HG02870 (cell line): ENCODE results near the gene CLDN19.
"Not testable (repeated sequence)": the region's sequence is repeated elsewhere in the genome, so short reads cannot be mapped to it uniquely, and the experiment has no call there.

Experiments used
- ATAC-seq: cut with Tn5 transposase; IDR thresholded peaks from one replicate; pipeline ENCODE4 v1.9.1; 2021; ENCODE audit warnings: mild to moderate bottlenecking, moderate library complexity; ENCODE audit not compliant: unreplicated experiment

The CLDN19 gene

GRCh38 chr1:42713293-42713692, 26.7 kb downstream of the CLDN19 start:
- ATAC-seq, result no peak

GRCh38 chr1:42712808-42713207, 27.2 kb downstream of the CLDN19 start:
- not testable (repeated sequence) for ATAC-seq

DNA sequence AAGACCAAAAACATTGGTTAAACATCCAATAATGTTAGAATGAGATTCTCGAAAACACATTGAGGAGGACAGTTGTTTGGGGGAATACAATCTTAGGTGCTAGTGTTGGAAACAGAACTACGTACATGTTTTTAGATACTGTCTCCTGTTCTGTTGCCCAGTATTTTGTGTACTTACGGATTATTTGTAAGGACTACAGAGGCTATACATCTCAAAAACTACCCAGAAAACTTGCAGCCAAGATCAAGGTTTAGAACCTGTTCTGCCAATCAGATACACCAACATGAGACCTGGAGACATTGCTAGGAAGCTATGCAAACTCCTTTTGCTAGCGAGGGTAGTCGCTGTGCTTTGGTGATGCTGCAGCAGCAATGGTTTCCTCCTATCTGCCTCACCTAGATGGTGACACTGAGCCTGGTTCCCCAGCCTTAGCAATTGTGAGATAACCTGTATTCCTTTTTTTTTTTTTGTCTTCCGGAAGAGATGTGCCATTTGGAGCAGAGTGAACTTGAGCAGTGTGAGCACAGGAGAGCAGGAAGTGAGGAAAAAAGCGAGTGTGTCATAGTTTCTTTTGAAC, 36.1 kb downstream of the CLDN19 start:
- ATAC-seq, result no peak

DNA sequence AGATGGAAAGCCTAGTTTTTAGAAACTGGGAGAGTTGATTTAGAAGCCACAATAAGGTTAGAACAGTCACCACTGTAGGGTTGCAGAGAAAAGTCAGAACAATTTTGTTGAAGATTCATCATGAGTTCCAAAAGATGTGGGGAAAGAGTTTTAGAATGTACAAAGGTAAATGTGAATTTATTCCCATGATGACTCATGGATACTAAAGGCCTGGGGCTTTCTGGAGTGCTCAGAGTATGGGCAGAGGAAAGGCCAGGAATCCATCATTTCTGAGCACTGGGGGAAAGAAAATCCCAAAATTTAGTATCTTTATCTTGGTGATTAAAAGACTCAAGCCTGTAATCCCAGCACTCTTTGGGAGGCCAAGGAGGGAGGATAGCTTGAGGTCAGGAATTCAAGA, 40.0 kb downstream of the CLDN19 start:
- no peak for ATAC-seq

DNA sequence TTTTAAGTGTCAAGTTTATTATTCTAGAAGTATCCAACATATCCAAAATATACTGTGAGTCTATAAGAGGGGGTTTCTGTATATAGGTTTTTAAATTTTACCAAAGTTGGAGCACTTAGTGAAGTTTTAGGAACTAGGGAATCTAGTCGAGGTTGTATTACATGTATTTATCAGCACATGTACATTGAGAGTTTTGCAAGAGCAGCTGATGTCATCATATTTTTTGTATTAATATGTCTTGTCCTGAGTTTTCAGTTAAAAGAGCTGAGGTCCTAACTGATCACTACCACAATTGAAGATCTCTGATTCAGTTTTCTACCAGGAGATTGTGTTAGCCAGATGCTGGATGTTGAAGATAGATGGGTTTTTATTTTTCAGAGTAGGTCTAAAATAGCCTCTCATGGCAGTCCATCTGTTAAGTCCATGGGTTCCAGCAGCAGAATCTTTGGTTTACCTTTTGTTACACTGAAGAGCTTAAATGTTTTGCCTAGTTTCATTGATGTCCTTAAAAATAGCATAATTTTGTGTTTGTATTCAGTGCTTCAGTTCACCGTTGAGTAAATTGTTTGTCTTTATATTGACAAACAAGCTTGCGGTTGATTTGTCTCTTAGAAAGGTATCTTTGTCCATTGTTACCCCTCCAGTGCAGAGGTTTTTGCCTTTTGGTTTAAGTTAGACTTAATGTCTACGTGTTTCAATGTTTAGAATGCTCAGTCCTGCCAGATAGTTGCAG, 41.8 kb downstream of the CLDN19 start:
- ATAC-seq, result no peak

- ATAC-seq, result no peak
These were observed 47.1 kb downstream of the CLDN19 start for GRCh38 chr1:42692911-42693310.

- ATAC-seq, result no peak
These were observed 47.6 kb downstream of the CLDN19 start for GRCh38 chr1:42692461-42692860.

- ATAC-seq, result no peak
These were observed 48.9 kb downstream of the CLDN19 start for GRCh38 chr1:42691157-42691498.

- ATAC-seq, result no peak
These were observed 49.4 kb downstream of the CLDN19 start for GRCh38 chr1:42690477-42691156.

DNA sequence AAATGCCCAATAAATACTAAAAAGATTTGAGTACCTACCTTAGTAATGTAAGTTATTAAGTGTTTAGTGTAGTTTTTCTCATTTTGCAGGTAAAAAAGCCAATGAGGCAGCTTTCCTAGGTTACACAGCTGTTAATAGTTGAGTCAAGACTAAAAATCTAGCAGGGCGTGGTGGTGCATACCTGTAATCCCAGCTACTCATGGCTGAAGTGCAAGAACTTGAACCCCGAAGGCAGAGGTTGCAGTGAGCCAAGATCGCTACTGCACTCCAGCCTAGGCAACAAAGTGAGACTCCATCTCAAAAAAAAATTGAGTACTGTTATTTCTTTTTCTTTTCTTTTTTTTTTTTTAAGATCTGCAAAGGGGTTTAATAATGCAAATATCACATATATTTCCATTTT, 50.1 kb downstream of the CLDN19 start:
- no peak for ATAC-seq

GRCh38 chr1:42686418-42686817, 53.6 kb downstream of the CLDN19 start:
- ATAC-seq, result no peak

DNA sequence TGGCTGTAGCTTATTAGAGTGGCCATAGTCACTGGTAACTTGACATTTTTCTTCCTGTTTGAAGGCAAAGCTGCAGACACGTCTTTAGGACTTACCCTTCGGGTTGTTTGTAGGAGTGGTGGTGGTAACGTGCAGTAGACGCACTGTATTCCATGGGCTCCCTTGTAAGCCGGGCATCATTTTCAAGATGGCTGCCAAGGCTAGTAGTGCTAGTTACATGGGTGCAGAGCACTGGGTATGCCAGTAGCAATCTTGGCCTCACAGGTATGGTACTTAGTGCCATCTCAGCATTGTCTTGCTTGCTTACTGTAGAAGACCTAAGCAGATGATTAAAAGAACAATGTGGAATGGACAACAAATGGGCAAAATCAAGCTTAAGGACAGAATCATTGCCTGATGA, 55.9 kb downstream of the CLDN19 start:
- no peak for ATAC-seq
